AG09309 (cell line): ENCODE results near the gene BMPR1A.

ENCODE experiments used
- DNase-seq: peaks from one replicate; pipeline ENCODE4 v3.0.0-alpha.2; 2010; ENCODE audit warnings: low read depth
- H3K4me3 ChIP-seq: 2 replicates; pipeline ENCODE4 v1.5.1; 2011; ENCODE audit warnings: mild to moderate bottlenecking, low read depth, low read length, moderate library complexity; ENCODE audit not compliant: control insufficient read depth
- TF ChIP-seq, protein P1 (sequence below): IDR thresholded peaks from 2 replicates; pipeline ENCODE4 v1.5.1; 2011; ENCODE audit warnings: mild to moderate bottlenecking, low read depth, low read length, inconsistent platforms; ENCODE audit not compliant: insufficient read depth, control insufficient read depth; ENCODE audit errors: missing control alignments

BMPR1A gene

GRCh38 chr10:86954681-86955500 is 198.5 kb downstream of the BMPR1A start:
- H3K4me3 ChIP-seq, result no peak overlapping the region
- no peak for DNase-seq
- TF ChIP-seq, protein P1, sequence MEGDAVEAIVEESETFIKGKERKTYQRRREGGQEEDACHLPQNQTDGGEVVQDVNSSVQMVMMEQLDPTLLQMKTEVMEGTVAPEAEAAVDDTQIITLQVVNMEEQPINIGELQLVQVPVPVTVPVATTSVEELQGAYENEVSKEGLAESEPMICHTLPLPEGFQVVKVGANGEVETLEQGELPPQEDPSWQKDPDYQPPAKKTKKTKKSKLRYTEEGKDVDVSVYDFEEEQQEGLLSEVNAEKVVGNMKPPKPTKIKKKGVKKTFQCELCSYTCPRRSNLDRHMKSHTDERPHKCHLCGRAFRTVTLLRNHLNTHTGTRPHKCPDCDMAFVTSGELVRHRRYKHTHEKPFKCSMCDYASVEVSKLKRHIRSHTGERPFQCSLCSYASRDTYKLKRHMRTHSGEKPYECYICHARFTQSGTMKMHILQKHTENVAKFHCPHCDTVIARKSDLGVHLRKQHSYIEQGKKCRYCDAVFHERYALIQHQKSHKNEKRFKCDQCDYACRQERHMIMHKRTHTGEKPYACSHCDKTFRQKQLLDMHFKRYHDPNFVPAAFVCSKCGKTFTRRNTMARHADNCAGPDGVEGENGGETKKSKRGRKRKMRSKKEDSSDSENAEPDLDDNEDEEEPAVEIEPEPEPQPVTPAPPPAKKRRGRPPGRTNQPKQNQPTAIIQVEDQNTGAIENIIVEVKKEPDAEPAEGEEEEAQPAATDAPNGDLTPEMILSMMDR, result no peak

DNA sequence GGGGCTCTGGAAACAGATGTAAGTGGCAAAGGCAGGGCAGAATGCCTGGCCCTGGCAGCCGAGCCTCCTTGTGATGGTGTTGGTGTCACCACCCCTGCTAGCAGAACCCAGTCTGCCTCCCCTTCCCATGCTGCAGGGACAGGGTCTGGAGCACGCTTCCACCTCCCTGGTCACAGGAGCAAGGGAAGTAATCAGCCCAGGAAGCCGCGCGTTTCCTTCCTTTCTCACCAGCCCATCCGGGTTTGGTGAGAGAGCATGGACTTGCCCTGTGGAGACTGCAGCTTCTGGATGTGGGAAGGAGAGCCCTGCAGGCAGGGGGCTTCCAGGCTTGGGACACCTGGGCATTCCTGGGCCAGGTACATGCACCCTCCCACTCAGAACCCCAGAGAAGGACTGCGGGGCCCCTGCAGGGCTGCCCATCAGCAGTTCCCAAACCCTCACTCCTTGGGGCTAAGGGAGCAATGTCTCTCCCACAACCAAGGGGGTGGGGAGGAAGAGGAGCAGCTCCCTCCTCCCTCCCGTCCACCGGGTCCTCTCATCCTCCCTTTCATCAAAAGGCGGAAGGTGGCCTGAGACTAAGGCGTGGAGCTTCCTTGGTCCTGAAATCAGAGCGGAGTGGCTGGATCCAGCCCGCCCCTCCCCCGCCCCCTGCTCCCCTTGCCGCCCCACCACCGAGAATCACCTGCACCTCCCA is 199.2 kb downstream of the BMPR1A start:
- no peak for DNase-seq
- H3K4me3 ChIP-seq, result no peak overlapping the region
- TF ChIP-seq, protein P1, result no peak

- no peak overlapping the region for H3K4me3 ChIP-seq
- DNase-seq, result no peak
- TF ChIP-seq, protein P1, result no peak
These were observed 199.9 kb downstream of the BMPR1A start for GRCh38 chr10:86956195-86956847.

DNA sequence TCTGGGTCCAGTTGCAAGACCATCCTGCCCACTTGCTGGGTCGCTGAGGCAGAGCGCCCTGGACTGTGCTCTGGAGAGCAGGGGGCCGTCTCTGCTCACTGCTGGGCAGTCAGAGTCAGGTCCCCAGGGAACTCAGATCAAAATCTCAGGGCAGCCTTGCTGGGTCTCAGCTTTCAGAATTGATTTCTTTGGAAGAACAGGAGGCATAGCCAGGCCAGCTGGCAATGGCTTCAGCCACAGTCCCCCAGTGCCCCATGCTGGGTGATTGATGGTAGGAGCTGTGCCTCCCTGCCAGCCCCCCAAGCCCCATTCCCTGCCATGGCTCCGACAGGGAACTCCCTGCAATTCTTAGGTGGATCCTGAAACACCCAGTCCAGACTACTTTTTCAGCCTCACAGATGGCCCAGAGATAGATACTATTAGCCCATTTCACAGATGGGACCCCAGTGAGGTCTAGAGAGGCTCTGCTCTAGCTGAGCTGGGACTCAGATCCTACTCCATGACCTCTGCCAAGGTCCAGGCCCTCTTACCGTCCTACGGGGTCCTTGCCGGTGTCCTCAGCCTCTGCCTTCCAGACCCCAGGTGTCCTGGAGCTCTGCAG is 200.5 kb downstream of the BMPR1A start:
- no peak for DNase-seq
- TF ChIP-seq, protein P1, result no peak
- H3K4me3 ChIP-seq, result no peak overlapping the region

DNA sequence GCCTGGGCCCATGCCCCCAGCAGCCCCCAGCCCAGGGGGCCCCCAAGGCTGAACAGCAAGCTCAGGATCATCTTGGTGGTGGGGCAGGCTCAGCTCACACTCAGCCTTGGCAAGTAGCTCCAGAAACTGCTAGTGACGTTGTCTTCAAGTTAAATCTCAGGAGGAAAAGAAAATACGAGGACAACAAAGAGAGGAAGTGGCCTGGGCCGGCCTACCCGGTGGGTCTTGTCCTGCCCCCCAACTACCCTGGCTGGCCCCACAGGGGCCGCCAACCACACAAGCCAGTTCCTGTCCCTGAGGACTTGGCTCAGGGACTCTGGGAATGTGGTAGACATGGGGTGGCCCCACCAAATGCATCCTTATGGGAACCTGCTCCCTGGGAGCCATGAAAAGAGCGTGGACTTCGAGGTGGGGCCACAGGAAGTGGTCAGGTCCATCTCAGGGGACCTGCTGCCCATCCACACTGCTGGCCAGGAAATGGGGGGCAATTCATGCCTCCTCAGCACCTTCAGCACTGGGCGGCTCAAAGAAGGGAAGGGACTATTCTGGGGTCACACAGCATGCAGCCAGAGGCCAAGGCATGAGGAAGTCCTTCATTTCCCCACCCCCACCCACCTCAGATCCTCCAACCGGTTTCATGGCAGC is 201.2 kb downstream of the BMPR1A start, which contains the start of gene MMRN2:
Gene MMRN2 (minus strand): TSS at position 145 of the 645 bp plus-strand sequence. CDS start 74 bp downstream, at position 71.
- H3K4me3 ChIP-seq, result no peak within 1 kb of the TSS
- no peak for DNase-seq
- TF ChIP-seq, protein P1, result no peak
